Measurements from ENCODE around the gene GANAB. TPM values are rescaled to one million over a fixed set of nuclear protein-coding genes. Genes with fewer than 3 reads are reported as not detected.

GANAB gene
- total and polyA plus RNA-seq, 2 of the 4 experiments (the other 2 are of a cell fraction), result 209 to 344 TPM

- TF ChIP-seq, protein P1, sequence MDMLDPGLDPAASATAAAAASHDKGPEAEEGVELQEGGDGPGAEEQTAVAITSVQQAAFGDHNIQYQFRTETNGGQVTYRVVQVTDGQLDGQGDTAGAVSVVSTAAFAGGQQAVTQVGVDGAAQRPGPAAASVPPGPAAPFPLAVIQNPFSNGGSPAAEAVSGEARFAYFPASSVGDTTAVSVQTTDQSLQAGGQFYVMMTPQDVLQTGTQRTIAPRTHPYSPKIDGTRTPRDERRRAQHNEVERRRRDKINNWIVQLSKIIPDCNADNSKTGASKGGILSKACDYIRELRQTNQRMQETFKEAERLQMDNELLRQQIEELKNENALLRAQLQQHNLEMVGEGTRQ (IDR thresholded peaks at IDR 0.05; ENCODE audit: low read depth, low read length), result no peak
These were observed 45.9 kb downstream of the GANAB start (continued) for GRCh38 chr11:62600367-62601121.

DNA sequence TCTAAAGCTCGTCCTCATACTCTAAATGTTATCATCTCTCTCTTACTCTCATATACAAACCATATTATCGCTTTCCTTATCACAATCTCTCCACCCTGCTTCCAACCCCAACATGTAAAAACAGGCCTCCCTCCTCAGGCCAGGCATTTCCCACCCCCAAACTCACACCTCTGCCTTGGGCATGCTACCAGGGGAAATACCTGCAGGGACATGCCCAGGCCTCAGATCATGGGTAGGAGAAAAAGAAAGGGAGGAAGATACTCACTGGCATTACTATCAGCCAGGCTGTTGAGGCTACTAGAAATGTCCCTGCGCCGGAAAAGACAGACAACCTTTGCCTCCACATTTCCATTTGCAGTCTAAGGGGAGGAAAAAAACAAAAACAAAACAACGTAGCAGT lies 46.5 kb downstream of the GANAB start:
- Histone ChIP-seq H3K56ac (ENCODE audit: extremely low read depth, insufficient read depth, low read length) (peak overlapping the region; percentile 90; the same call in 1 of the 2 replicates), H4K5ac (ENCODE audit: low read depth, low read length) (peak overlapping the region; percentile 26; the same call in 1 of the 2 replicates), H2BK15ac (ENCODE audit: low read depth, low read length) (peak overlapping the region; percentile 46; the same call in 1 of the 3 replicates), H4K20me1 (ENCODE audit: insufficient read depth, low read length) (peaks cover 17% of the 10 kb centered on the region; the same call in 1 of the 2 replicates), H3K36me3 (ENCODE audit: control insufficient read depth, insufficient read depth, low read length) (peaks cover 41% of the 10 kb centered on the region), H3K9me1 (ENCODE audit: insufficient read depth, low read length) (peaks cover 5% of the 10 kb centered on the region), H3K4me3 (ENCODE audit: insufficient read depth, low read depth, low read length) (peak overlapping the region; percentile 87), H2AFZ (replicated peaks; ENCODE audit: low read length, poor library complexity) (no peak overlapping the region), H4K8ac (ENCODE audit: low read depth in 2 of 2, low read length in 2 of 2) (peak overlapping the region in 1 of 2 experiments; percentile 55; a peak in 2 of 4 replicates), H2BK5ac (ENCODE audit: low read depth, low read length, poor library complexity, severe bottlenecking) (peak overlapping the region; percentile 78), H2AK5ac (ENCODE audit: low read depth, low read length) (peak overlapping the region; percentile 67), H3K9ac (ENCODE audit: low read depth, low read length) (peak overlapping the region; percentile 90), H3K27ac (ENCODE audit: insufficient read depth, low read length) (peak overlapping the region; percentile 76), H3K9me3 (ENCODE audit: control insufficient read depth, insufficient read depth, low read length) (no peaks in the 10 kb centered on the region), H3K23ac (ENCODE audit: low read depth, low read length) (peak overlapping the region; percentile 91), H2AK9ac (replicated peaks; ENCODE audit: low read depth, low read length, poor library complexity) (peak overlapping the region; percentile 73), H3K4me1 (ENCODE audit: control insufficient read depth, insufficient read depth, low read length) (peaks cover 7% of the 10 kb centered on the region), H2BK20ac (ENCODE audit: low read depth, low read length) (no peak overlapping the region), H3K18ac (ENCODE audit: low read depth, low read length) (no peak overlapping the region), H3K4ac (ENCODE audit: low read depth, low read length) (peak overlapping the region; percentile 78), H3K27me3 (ENCODE audit: control insufficient read depth, insufficient read depth, low read length) (no peaks in the 10 kb centered on the region), H3K4me2 (ENCODE audit: low read depth, low read length) (peak overlapping the region; percentile 91), H3K79me1 (ENCODE audit: low read depth in 1 of 2, low read length in 2 of 2) (peaks cover 15 to 49% of the 10 kb centered on the region in 2 experiments), H4K91ac (ENCODE audit: insufficient read depth, low read depth, low read length) (peak overlapping the region; percentile 46), H2BK120ac (ENCODE audit: low read depth, low read length) (peak overlapping the region; percentile 25; the same call in 1 of the 2 replicates), H3K14ac (replicated peaks; ENCODE audit: low read depth, low read length) (peak overlapping the region; percentile 80)
- ATAC-seq (ENCODE audit: low read depth), result no peak
- in situ Hi-C loops (cut with MboI; ENCODE audit: low sequenced_read_pairs), result no loop called here
- dilution Hi-C loops (cut with HindIII; ENCODE audit: low sequenced_read_pairs, unreplicated experiment), result no loop called here
- intact Hi-C loops (cut with micrococcal nuclease), result loop anchor here (10.0 kb wide), 1 partner anchor 95 kb away; no protein-coding TSS in a partner anchor
- BruUV-seq (replicated peaks), result TSS peak; percentile 19
- 0 to 100% methylated on average over 2 of the region's 5 CpGs for WGBS, 2 experiments (ENCODE audit: extremely low coverage in 2 of 2, insufficient read length in 1 of 2)
- POLR2A ChIA-PET (ENCODE audit: unreplicated experiment), result no interaction called here
- no peak for DNase-seq
- no peak for TF ChIP-seq MAFK (IDR thresholded peaks at IDR 0.05; ENCODE audit: low read depth, low read length)
- TF ChIP-seq, protein P1 (IDR thresholded peaks at IDR 0.05; ENCODE audit: low read depth, low read length), result no peak
- CTCF ChIA-PET, result interaction anchor here (0.9 kb wide), 1 partner anchor 12 kb away, joined by 4 read pairs; the partner anchor contains the start of gene EML3
